H1 (cell line): ENCODE results near the gene ANKFN1. TPM values are rescaled to one million over a fixed set of nuclear protein-coding genes. Genes with fewer than 3 reads are reported as not detected.

Experiments used
- CTCF ChIA-PET: fragments of 300-600 bp; sonication (Branson Sonifier 250); formaldehyde crosslinking; loops from one replicate; lab custom pipeline; 2021; ENCODE audit not compliant: partially characterized antibody; lab: Charles Lee
- POLR2A ChIA-PET: fragments of 300-600 bp; sonication (Branson Sonifier 250); formaldehyde crosslinking; loops from one replicate; lab custom pipeline; 2021; ENCODE audit warnings: inconsistent platforms; ENCODE audit not compliant: partially characterized antibody; lab: Charles Lee
- DNase-seq, 2 experiments: peaks; one replicate each; pipeline versions ENCODE4 v3.0.0 to v3.0.0-alpha.2; 2010 to 2022; ENCODE audit warnings: low spot score in 2 of 2, low read depth in 1 of 2, mixed read lengths in 1 of 2
- FAIRE-seq: peaks from 2 replicates; lab custom pipeline; 2011; peaks lifted over from hg19 to GRCh38; lab: Jason Lieb, UNC
- H2AFZ ChIP-seq: 2 replicates; pipeline ENCODE4 v1.8.1; 2012; ENCODE audit warnings: low read length, inconsistent platforms
- H2AK5ac ChIP-seq: 2 replicates; pipeline ENCODE4 v1.6.1; 2013; ENCODE audit warnings: low read depth, low read length
- H2BK120ac ChIP-seq: replicated peaks from 2 replicates; pipeline ENCODE3; 2013; ENCODE audit warnings: low read depth, low read length, inconsistent platforms
- H2BK12ac ChIP-seq: 2 replicates; pipeline ENCODE4 v1.6.1; 2013; ENCODE audit warnings: low read depth, low read length
- H2BK15ac ChIP-seq: 2 replicates; pipeline ENCODE4 v1.6.1; 2013; ENCODE audit warnings: low read length
- H2BK20ac ChIP-seq: 2 replicates; pipeline ENCODE4 v1.6.1; 2013; ENCODE audit warnings: low read length
- H2BK5ac ChIP-seq: 2 replicates; pipeline ENCODE4 v1.6.1; 2013; ENCODE audit warnings: low read depth, low read length
- H3K14ac ChIP-seq: 2 replicates; pipeline ENCODE4 v1.6.1; 2013; ENCODE audit warnings: inconsistent platforms; ENCODE audit not compliant: insufficient read length
- H3K18ac ChIP-seq: 2 replicates; pipeline ENCODE4 v1.6.1; 2013; ENCODE audit warnings: low read length; ENCODE audit errors: extremely low read depth
- H3K23ac ChIP-seq: 2 replicates; pipeline ENCODE4 v1.6.1; 2013; ENCODE audit warnings: inconsistent platforms; ENCODE audit not compliant: insufficient read length
- H3K23me2 ChIP-seq: 2 replicates; pipeline ENCODE4 v1.6.1; 2013; ENCODE audit warnings: low read depth, low read length
- H3K27ac ChIP-seq: 2 replicates; pipeline ENCODE4 v1.6.1; 2011; ENCODE audit warnings: low read depth, low read length, inconsistent platforms
- H3K27me3 ChIP-seq, 4 experiments: replicated peaks in 1 of 4; 1 replicate in 1 of 4; 2 replicates in 3 of 4; pipeline versions ENCODE4 v1.6.1 to v1.8.1; 2011 to 2013; ENCODE audit warnings: low read length in 3 of 4, mild to moderate bottlenecking in 3 of 4, inconsistent platforms in 2 of 4, mixed read lengths in 2 of 4, moderate library complexity in 1 of 4; ENCODE audit not compliant: control insufficient read depth in 3 of 4, insufficient read depth in 3 of 4; ENCODE audit errors: extremely low read depth in 1 of 4
- H3K36me3 ChIP-seq, 4 experiments: 2 replicates each; pipeline versions ENCODE4 v1.6.1 to v1.8.1; 2011 to 2013; ENCODE audit warnings: mild to moderate bottlenecking in 4 of 4, low read length in 3 of 4, moderate library complexity in 2 of 4, control low read depth in 1 of 4, inconsistent platforms in 1 of 4; ENCODE audit not compliant: insufficient read depth in 4 of 4, control insufficient read depth in 2 of 4
- H3K4ac ChIP-seq: replicated peaks from 2 replicates; pipeline ENCODE3; 2013; ENCODE audit warnings: low read length, low read depth, mixed read lengths, inconsistent platforms; ENCODE audit not compliant: insufficient read length
- H3K4me1 ChIP-seq, 4 experiments: replicated peaks in 1 of 4; 1 replicate in 1 of 4; 2 replicates in 3 of 4; pipeline versions ENCODE4 v1.6.1 to v1.8.1; 2011 to 2013; ENCODE audit warnings: low read length in 3 of 4, inconsistent platforms in 2 of 4, mixed read lengths in 1 of 4; ENCODE audit not compliant: insufficient read depth in 4 of 4, control insufficient read depth in 3 of 4
- H3K4me2 ChIP-seq, 2 experiments: 2 replicates each; pipeline versions ENCODE4 v1.6.1 to v1.8.1; 2011 to 2013; ENCODE audit warnings: low read depth in 2 of 2, low read length in 2 of 2, control low read depth in 1 of 2, inconsistent platforms in 1 of 2, mild to moderate bottlenecking in 1 of 2; ENCODE audit not compliant: insufficient read depth in 1 of 2
- H3K4me3 ChIP-seq, 4 experiments: fragments of 200-600, 300-600 bp in 1 of 4; sonication (generic), shearing (Covaris generic), sonication (Bioruptor Twin) in 1 of 4; 2 replicates each; pipeline versions ENCODE4 v1.5.1 to v1.8.1; 2011 to 2016; ENCODE audit warnings: low read length in 4 of 4, low read depth in 3 of 4, control low read depth in 2 of 4, inconsistent platforms in 2 of 4, mild to moderate bottlenecking in 2 of 4, mixed read lengths in 1 of 4, moderate library complexity in 1 of 4; ENCODE audit not compliant: insufficient read depth in 2 of 4; ENCODE audit errors: extremely low read depth in 1 of 4
- H3K56ac ChIP-seq: replicated peaks from 2 replicates; pipeline ENCODE3; 2013; ENCODE audit warnings: low read depth, mild to moderate bottlenecking, mixed read lengths, low read length, inconsistent platforms; ENCODE audit not compliant: insufficient read length
- H3K79me1 ChIP-seq: 2 replicates; pipeline ENCODE4 v1.6.1; 2013; ENCODE audit warnings: low read depth, low read length, control low read depth
- H3K79me2 ChIP-seq, 2 experiments: 2 replicates each; pipeline versions ENCODE4 v1.6.1 to v1.8.1; 2012 to 2013; ENCODE audit warnings: low read length in 2 of 2, mild to moderate bottlenecking in 2 of 2, inconsistent platforms in 1 of 2; ENCODE audit not compliant: insufficient read depth in 2 of 2, control insufficient read depth in 1 of 2
- H3K9ac ChIP-seq, 4 experiments: replicated peaks in 1 of 4; 1 replicate in 1 of 4; 2 replicates in 3 of 4; pipeline versions ENCODE4 v1.6.1 to v1.8.1; 2011 to 2013; ENCODE audit warnings: low read depth in 3 of 4, low read length in 3 of 4, control low read depth in 2 of 4, mild to moderate bottlenecking in 2 of 4, moderate library complexity in 2 of 4, inconsistent platforms in 1 of 4; ENCODE audit errors: extremely low read depth in 1 of 4
- H3K9me3 ChIP-seq, 2 experiments: 2 replicates each; pipeline versions ENCODE4 v1.6.1 to v1.8.1; 2012 to 2013; ENCODE audit warnings: mild to moderate bottlenecking in 2 of 2, moderate library complexity in 2 of 2, control low read depth in 1 of 2, inconsistent platforms in 1 of 2, low read depth in 1 of 2, low read length in 1 of 2, mixed read lengths in 1 of 2; ENCODE audit not compliant: insufficient read depth in 2 of 2
- H4K20me1 ChIP-seq, 2 experiments: replicated peaks in 1 of 2; 2 replicates each; pipeline versions ENCODE3 to v1.8.1; 2011 to 2013; ENCODE audit warnings: inconsistent platforms in 2 of 2, low read length in 2 of 2, mild to moderate bottlenecking in 1 of 2; ENCODE audit not compliant: insufficient read depth in 2 of 2, control insufficient read depth in 1 of 2
- H4K5ac ChIP-seq: 2 replicates; pipeline ENCODE4 v1.6.1; 2013; ENCODE audit warnings: low read length, low read depth, mixed read lengths, inconsistent platforms; ENCODE audit not compliant: insufficient read length
- H4K8ac ChIP-seq: 2 replicates; pipeline ENCODE4 v1.8.0; 2013; ENCODE audit warnings: mild to moderate bottlenecking, moderate library complexity, low read length, inconsistent platforms; ENCODE audit not compliant: insufficient read depth; ENCODE audit errors: extremely low read depth
- H4K91ac ChIP-seq: replicated peaks from 2 replicates; pipeline ENCODE3; 2013; ENCODE audit warnings: low read length, mixed read lengths, inconsistent platforms; ENCODE audit not compliant: insufficient read length
- KDM1A ChIP-seq: fragments of 200-600, 300-600 bp; sonication (generic); IDR thresholded peaks from 2 replicates; pipeline ENCODE4 v1.7.1; 2016; ENCODE audit warnings: mild to moderate bottlenecking, low read length, borderline replicate concordance
- WGBS, 2 experiments: shearing (Covaris generic) in 1 of 2; methylation state at CpG; one replicate each; pipeline versions ENCODE4 v1.1.6 to v1.1.7; 2013 to 2015; ENCODE audit warnings: low lambda C conversion rate in 2 of 2, mixed read lengths in 2 of 2, inconsistent platforms in 1 of 2, low coverage in 1 of 2, missing lambda C conversion rate in 1 of 2; ENCODE audit not compliant: insufficient replicate concordance in 2 of 2, insufficient coverage in 1 of 2, insufficient read length in 1 of 2; ENCODE audit errors: extremely low coverage in 1 of 2, missing lambda C conversion rate in 1 of 2; 5-methylcytosine and 5-hydroxymethylcytosine counted together
- polyA plus RNA-seq, 7 experiments: library from polyadenylated mRNA; depleted of rRNA in 3 of 7; stranded (reverse) in 5 of 7; unstranded in 2 of 7; fragments of >200 nt in 5 of 7; fragments of 200-250 nt in 2 of 7; gene quantifications; 1 replicate in 5 of 7; 2 replicates in 1 of 7; 4 replicates in 1 of 7; pipeline versions ENCODE4 v1.2.1 to v1.2.3, GENCODE V29; 2011 to 2013; ENCODE audit warnings: missing spikeins in 2 of 7, mixed read lengths in 2 of 7
- total RNA-seq: library from RNA; stranded (reverse); fragmentation: NEBNext Ultra II Directional; extraction: Animal tissue kit (Norgen Biotek cat#: 25700); gene quantifications from 2 replicates; pipeline ENCODE4 v1.2.1, GENCODE V29; 2021
- TF ChIP-seq, protein P1 (sequence below): IDR thresholded peaks from 2 replicates; pipeline ENCODE4 v1.6.1; 2012; ENCODE audit warnings: inconsistent platforms

Gene ANKFN1
- total and polyA plus RNA-seq, 2 of the 8 experiments (the other 6 are each of a cell fraction or from before 2014, with no cell fraction given) = not detected

DNA sequence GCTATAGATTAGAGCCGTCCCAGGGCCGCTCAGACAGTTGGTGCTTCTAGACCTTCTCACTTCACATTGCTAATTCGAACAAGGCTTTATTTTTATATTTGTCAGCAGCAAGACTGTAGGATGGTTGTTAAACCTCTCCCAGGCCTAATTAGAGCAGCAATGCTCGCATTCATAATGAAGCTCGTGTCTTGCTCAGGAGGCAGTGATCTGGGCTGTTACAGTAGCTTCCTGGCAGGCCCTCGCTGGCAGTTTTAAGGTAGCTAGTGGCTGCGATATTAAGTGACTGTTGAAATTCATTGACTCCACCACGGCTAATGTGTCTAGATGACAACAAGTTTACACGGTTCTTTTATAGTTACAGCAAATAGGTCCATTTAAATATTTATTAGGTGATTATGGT is 23.2 kb upstream of the ANKFN1 start:
- Histone ChIP-seq H2BK120ac (no peak overlapping the region), H4K5ac (no peak overlapping the region), H3K79me1 (no peaks in the 10 kb centered on the region), H3K27ac (no peak overlapping the region), H3K18ac (no peak overlapping the region), H2BK20ac (no peak overlapping the region), H3K23ac (no peak overlapping the region), H3K14ac (no peak overlapping the region), H4K91ac (no peak overlapping the region), H3K79me2 (no peaks in the 10 kb centered on the region), H3K4me2 (no peak overlapping the region), H3K4me3 (no peak overlapping the region), H3K4me1 (peaks cover 0 to 3% (median under 1%) of the 10 kb centered on the region in 4 experiments; a peak in 1 of 7 replicates)
- CTCF ChIA-PET = interaction anchor here (0.6 to 5.8 kb wide), 6 partner anchors 21 to 369 kb away, joined by 3 to 44 read pairs (median 4); no protein-coding TSS in a partner anchor
- 73% methylated on average over 9 of the region's 9 CpGs; no CpG with 5 or more reads in 1 of the 2 experiments for WGBS, 2 experiments
- no peak for FAIRE-seq
- POLR2A ChIA-PET = no interaction called here
- no peak for TF ChIP-seq KDM1A
- TF ChIP-seq, protein P1, sequence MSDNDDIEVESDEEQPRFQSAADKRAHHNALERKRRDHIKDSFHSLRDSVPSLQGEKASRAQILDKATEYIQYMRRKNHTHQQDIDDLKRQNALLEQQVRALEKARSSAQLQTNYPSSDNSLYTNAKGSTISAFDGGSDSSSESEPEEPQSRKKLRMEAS = no peak
- TF ChIP-seq, all 59 proteins: peak for 0
- no peak overlapping the region for H2BK15ac ChIP-seq
- no peak overlapping the region for H2BK12ac ChIP-seq
- no peaks in the 10 kb centered on the region for H3K27me3 ChIP-seq
- no peak overlapping the region for H3K4ac ChIP-seq
- no peaks in the 10 kb centered on the region for H3K9me3 ChIP-seq
- no peak overlapping the region for H2AK5ac ChIP-seq
- H2BK5ac ChIP-seq = no peak overlapping the region
- no peak overlapping the region for H3K56ac ChIP-seq
- no peak overlapping the region for H3K9ac ChIP-seq
- no peak overlapping the region for H4K8ac ChIP-seq
- H3K23me2 ChIP-seq = no peaks in the 10 kb centered on the region
- H4K20me1 ChIP-seq = no peaks in the 10 kb centered on the region
- no peak for DNase-seq
- no peak overlapping the region for H2AFZ ChIP-seq
- H3K36me3 ChIP-seq = no peaks in the 10 kb centered on the region
